ENCODE measurements around the gene MYO16.

DNA sequence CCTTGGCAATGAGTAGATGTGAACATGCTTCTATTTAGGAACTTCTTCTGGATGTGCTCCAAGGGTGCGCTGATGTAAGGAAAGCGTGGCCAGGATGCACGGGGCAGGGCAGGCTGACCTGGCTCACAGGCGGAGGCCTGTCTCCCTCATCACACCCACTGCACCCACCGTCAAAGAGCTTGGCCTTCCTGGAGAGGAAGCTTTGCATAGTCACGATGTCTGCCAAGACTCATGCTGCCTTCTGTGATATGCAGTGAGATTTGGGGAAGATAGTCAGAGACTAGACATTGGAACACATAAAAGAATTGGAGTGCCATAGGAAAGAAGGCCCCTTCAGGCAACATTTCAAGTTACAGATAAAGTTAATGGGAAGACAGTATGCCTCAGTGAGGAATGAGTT lies 82.0 kb downstream of the MYO16 start:
- TF ChIP-seq, protein P1, sequence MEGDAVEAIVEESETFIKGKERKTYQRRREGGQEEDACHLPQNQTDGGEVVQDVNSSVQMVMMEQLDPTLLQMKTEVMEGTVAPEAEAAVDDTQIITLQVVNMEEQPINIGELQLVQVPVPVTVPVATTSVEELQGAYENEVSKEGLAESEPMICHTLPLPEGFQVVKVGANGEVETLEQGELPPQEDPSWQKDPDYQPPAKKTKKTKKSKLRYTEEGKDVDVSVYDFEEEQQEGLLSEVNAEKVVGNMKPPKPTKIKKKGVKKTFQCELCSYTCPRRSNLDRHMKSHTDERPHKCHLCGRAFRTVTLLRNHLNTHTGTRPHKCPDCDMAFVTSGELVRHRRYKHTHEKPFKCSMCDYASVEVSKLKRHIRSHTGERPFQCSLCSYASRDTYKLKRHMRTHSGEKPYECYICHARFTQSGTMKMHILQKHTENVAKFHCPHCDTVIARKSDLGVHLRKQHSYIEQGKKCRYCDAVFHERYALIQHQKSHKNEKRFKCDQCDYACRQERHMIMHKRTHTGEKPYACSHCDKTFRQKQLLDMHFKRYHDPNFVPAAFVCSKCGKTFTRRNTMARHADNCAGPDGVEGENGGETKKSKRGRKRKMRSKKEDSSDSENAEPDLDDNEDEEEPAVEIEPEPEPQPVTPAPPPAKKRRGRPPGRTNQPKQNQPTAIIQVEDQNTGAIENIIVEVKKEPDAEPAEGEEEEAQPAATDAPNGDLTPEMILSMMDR (IDR thresholded peaks at IDR 0.05), result no peak
- TF ChIP-seq POLR2A (IDR thresholded peaks at IDR 0.05), result no peak
